Caco-2 (cell line): ENCODE data around the gene EDRF1. TPM values are rescaled to one million over a fixed set of nuclear protein-coding genes. Genes with fewer than 3 reads are reported as not detected.

ENCODE experiments used
- BruUV-seq: library from RNA; stranded (reverse); fragments of 400-500 nt; replicated peaks from 2 replicates; lab custom pipeline; 2021; lab: Mats Ljungman, UMichigan
- CTCF ChIA-PET: fragments of 300-600 bp; sonication (Branson Sonifier 250); formaldehyde crosslinking; loops from one replicate; lab custom pipeline; 2022; ENCODE audit warnings: antibody characterized with exemption; lab: Charles Lee
- POLR2A ChIA-PET: fragments of 300-600 bp; sonication (Branson Sonifier 250); formaldehyde crosslinking; loops from one replicate; lab custom pipeline; 2022; ENCODE audit warnings: antibody characterized with exemption; lab: Charles Lee
- DNase-seq, 2 experiments: peaks; one replicate each; pipeline versions ENCODE4 v3.0.0 to v3.0.0-alpha.2; 2020 to 2022
- H3K27me3 ChIP-seq: replicated peaks from 2 replicates; pipeline ENCODE4 v1.6.0; 2011; ENCODE audit warnings: low read length; ENCODE audit not compliant: control insufficient read depth, insufficient read depth
- H3K36me3 ChIP-seq: 2 replicates; pipeline ENCODE4 v1.5.1; 2011; ENCODE audit warnings: low read length; ENCODE audit not compliant: control insufficient read depth, insufficient read depth
- H3K4me1 ChIP-seq: fragments of 250-450 bp; sonication (Bioruptor Pico); 2 replicates; pipeline ENCODE4 v1.5.1; 2020; ENCODE audit warnings: mild to moderate bottlenecking
- H3K4me3 ChIP-seq: 2 replicates; pipeline ENCODE4 v1.5.1; 2011; ENCODE audit warnings: low read depth, mild to moderate bottlenecking, control low read depth, low read length
- H3K9me3 ChIP-seq: fragments of 250-450 bp; sonication (Bioruptor Pico); 2 replicates; pipeline ENCODE4 v1.5.1; 2020; ENCODE audit warnings: mild to moderate bottlenecking, moderate library complexity
- H3K27ac Mint-ChIP-seq: one replicate; pipeline ENCODE4 v1.8.0; 2022; ENCODE audit warnings: mixed read lengths; ENCODE audit not compliant: unreplicated experiment
- H3K27me3 Mint-ChIP-seq: one replicate; pipeline ENCODE4 v1.8.0; 2022; ENCODE audit warnings: mixed read lengths; ENCODE audit not compliant: insufficient read depth, unreplicated experiment
- H3K36me3 Mint-ChIP-seq: one replicate; pipeline ENCODE4 v1.8.0; 2022; ENCODE audit warnings: mild to moderate bottlenecking, mixed read lengths; ENCODE audit not compliant: insufficient read depth, unreplicated experiment
- H3K4me1 Mint-ChIP-seq: one replicate; pipeline ENCODE4 v1.8.0; 2022; ENCODE audit warnings: low read depth, mixed read lengths; ENCODE audit not compliant: unreplicated experiment
- H3K4me3 Mint-ChIP-seq: one replicate; pipeline ENCODE4 v1.8.0; 2022; ENCODE audit warnings: mild to moderate bottlenecking, moderate library complexity, mixed read lengths; ENCODE audit not compliant: unreplicated experiment
- H3K9me3 Mint-ChIP-seq: one replicate; pipeline ENCODE4 v1.8.0; 2022; ENCODE audit warnings: mixed read lengths; ENCODE audit not compliant: unreplicated experiment
- CTCF ChIP-seq, 2 experiments: fragments of 200-600 bp in 1 of 2; IDR thresholded peaks; 1 replicate in 1 of 2; 2 replicates in 1 of 2; pipeline versions ENCODE4 v1.5.1 to v1.8.0; 2011 to 2022; ENCODE audit warnings: antibody characterized with exemption in 1 of 2, control low read depth in 1 of 2, inconsistent platforms in 1 of 2, low read depth in 1 of 2, low read length in 1 of 2, mild to moderate bottlenecking in 1 of 2, moderate library complexity in 1 of 2; ENCODE audit not compliant: insufficient read depth in 1 of 2, severe bottlenecking in 1 of 2, unreplicated experiment in 1 of 2
- intact Hi-C: fragments of 100-400 bp; cut with micrococcal nuclease; formaldehyde crosslinking; loops from one replicate; pipeline ENCODE4 v1.10.0; 2022; ENCODE audit not compliant: unreplicated experiment
- total RNA-seq: library from RNA; stranded (reverse); gene quantifications from 2 replicates; pipeline ENCODE4 v1.2.3, GENCODE V29; 2022

Gene EDRF1
- total RNA-seq, 1 experiment from 2014 or later, result 40.9 TPM

GRCh38 chr10:125781374-125781773 lies 61.9 kb downstream of the EDRF1 start:
- Histone ChIP-seq H3K27me3 (no peaks in the 10 kb centered on the region), H3K9me3 (no peaks in the 10 kb centered on the region), H3K36me3 (no peaks in the 10 kb centered on the region), H3K4me1 (no peaks in the 10 kb centered on the region), H3K4me3 (no peak overlapping the region)
- no peaks in the 10 kb centered on the region for H3K36me3 Mint-ChIP-seq
- BruUV-seq, result no TSS peak
- intact Hi-C loops, result no loop called here
- CTCF ChIA-PET, result no interaction called here
- H3K4me1 Mint-ChIP-seq, result no peaks in the 10 kb centered on the region
- POLR2A ChIA-PET, result no interaction called here
- no peak for DNase-seq
- no peak for TF ChIP-seq CTCF (IDR thresholded peaks at IDR 0.05; ENCODE audit: insufficient read depth in 1 of 2, low read depth in 1 of 2, low read length in 1 of 2, severe bottlenecking in 1 of 2, unreplicated experiment in 1 of 2)
- no peak overlapping the region for H3K4me3 Mint-ChIP-seq
- H3K27ac Mint-ChIP-seq, result no peak overlapping the region
- peaks cover 19% of the 10 kb centered on the region for H3K9me3 Mint-ChIP-seq
- peaks cover 9% of the 10 kb centered on the region for H3K27me3 Mint-ChIP-seq

DNA sequence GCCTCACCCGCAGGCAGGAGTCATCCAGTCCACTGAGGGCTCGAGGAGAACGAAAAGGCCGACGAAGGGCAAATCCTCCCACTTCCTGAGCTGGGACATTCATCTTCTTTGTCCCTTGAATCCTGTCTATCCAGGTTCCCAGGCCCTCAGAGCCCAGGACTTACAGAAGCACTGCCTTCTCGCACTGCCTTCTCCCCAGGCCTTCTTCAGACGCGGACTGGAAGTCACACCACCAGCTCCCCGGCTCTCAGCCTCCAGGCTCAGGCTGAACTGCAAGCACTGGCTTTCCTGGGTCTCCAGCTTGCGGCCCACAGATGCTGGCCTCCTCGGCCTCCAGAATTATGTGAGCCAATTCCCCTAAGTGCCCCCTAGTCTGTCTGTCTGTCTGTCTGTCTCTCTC lies 62.5 kb downstream of the EDRF1 start:
- Mint-ChIP-seq H3K4me1 (no peaks in the 10 kb centered on the region), H3K36me3 (no peaks in the 10 kb centered on the region), H3K27me3 (peaks cover 9% of the 10 kb centered on the region), H3K9me3 (peaks cover 19% of the 10 kb centered on the region), H3K27ac (no peak overlapping the region), H3K4me3 (no peak overlapping the region)
- Histone ChIP-seq H3K27me3 (no peaks in the 10 kb centered on the region), H3K4me3 (no peak overlapping the region), H3K4me1 (no peaks in the 10 kb centered on the region), H3K9me3 (no peaks in the 10 kb centered on the region), H3K36me3 (no peaks in the 10 kb centered on the region)
- ChIA-PET POLR2A (no interaction called here), CTCF (no interaction called here)
- no peak for DNase-seq
- intact Hi-C loops, result no loop called here
- BruUV-seq, result no TSS peak
- no peak for TF ChIP-seq CTCF (IDR thresholded peaks at IDR 0.05; ENCODE audit: insufficient read depth in 1 of 2, low read depth in 1 of 2, low read length in 1 of 2, severe bottlenecking in 1 of 2, unreplicated experiment in 1 of 2)

DNA sequence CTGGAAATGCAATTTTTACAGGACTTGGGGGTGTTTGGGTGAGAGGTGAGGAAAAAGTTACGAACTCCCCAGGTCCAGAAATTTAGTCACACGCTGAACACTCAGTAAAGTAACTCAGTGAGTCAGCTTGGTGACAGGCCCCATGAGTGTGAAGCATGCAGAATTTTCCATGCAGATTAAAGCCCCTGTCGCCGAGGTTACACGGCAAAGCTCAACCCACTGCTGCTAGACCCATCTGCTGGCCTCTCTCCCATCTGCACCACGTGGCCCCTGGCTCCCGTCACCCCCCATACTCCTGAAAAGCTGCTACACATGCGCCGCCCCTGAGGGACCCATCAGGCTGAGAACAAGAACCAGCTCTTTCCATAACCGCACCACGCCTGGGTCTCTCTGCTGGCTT lies 63.1 kb downstream of the EDRF1 start:
- peaks cover 19% of the 10 kb centered on the region for H3K9me3 Mint-ChIP-seq
- Histone ChIP-seq H3K4me1 (no peaks in the 10 kb centered on the region), H3K27me3 (no peaks in the 10 kb centered on the region), H3K4me3 (no peak overlapping the region), H3K9me3 (no peaks in the 10 kb centered on the region), H3K36me3 (no peaks in the 10 kb centered on the region)
- H3K4me1 Mint-ChIP-seq, result no peaks in the 10 kb centered on the region
- DNase-seq, result no peak
- TF ChIP-seq CTCF (IDR thresholded peaks at IDR 0.05; ENCODE audit: insufficient read depth in 1 of 2, low read depth in 1 of 2, low read length in 1 of 2, severe bottlenecking in 1 of 2, unreplicated experiment in 1 of 2), result no peak
- peaks cover 9% of the 10 kb centered on the region for H3K27me3 Mint-ChIP-seq
- POLR2A ChIA-PET, result no interaction called here
- intact Hi-C loops, result no loop called here
- no peak overlapping the region for H3K27ac Mint-ChIP-seq
- CTCF ChIA-PET, result no interaction called here
- no peak overlapping the region for H3K4me3 Mint-ChIP-seq
- no TSS peak for BruUV-seq
- no peaks in the 10 kb centered on the region for H3K36me3 Mint-ChIP-seq
